ENCODE measurements around the gene MAP7. TPM values are rescaled to one million over a fixed set of nuclear protein-coding genes. Genes with fewer than 3 reads are reported as not detected.

Gene MAP7
- total RNA-seq, 1 donor: 1.4 TPM

- H3K4me2 ChIP-seq (ENCODE audit: insufficient read depth, low read length): no peak overlapping the region
- no peaks in the 10 kb centered on the region for H3K4me1 ChIP-seq (ENCODE audit: insufficient read depth, low read length)
- no peaks in the 10 kb centered on the region for H3K36me3 ChIP-seq (ENCODE audit: insufficient read depth, low read length)
- no peak for DNase-seq (ENCODE audit: insufficient read length, low spot score, missing footprints)
- no peak overlapping the region for H3K27ac ChIP-seq (ENCODE audit: low read depth, low read length)
- no peak overlapping the region for H3K4me3 ChIP-seq (ENCODE audit: insufficient read depth, low read length)
- no peaks in the 10 kb centered on the region for H3K79me2 ChIP-seq (ENCODE audit: insufficient read depth, low read length)
- H4K20me1 ChIP-seq (ENCODE audit: insufficient read depth, low read length): no peaks in the 10 kb centered on the region
- H2AFZ ChIP-seq (ENCODE audit: low read length): no peak overlapping the region
- no peaks in the 10 kb centered on the region for H3K9me3 ChIP-seq (ENCODE audit: low read depth, low read length)
- no peaks in the 10 kb centered on the region for H3K27me3 ChIP-seq (ENCODE audit: insufficient read depth, low read length)
- TF ChIP-seq CTCF (IDR thresholded peaks at IDR 0.05; ENCODE audit: extremely low read depth, low read depth, low read length): no peak
Observed at GRCh38 chr6:136568129-136568528, 17.9 kb upstream of the MAP7 start.

DNA sequence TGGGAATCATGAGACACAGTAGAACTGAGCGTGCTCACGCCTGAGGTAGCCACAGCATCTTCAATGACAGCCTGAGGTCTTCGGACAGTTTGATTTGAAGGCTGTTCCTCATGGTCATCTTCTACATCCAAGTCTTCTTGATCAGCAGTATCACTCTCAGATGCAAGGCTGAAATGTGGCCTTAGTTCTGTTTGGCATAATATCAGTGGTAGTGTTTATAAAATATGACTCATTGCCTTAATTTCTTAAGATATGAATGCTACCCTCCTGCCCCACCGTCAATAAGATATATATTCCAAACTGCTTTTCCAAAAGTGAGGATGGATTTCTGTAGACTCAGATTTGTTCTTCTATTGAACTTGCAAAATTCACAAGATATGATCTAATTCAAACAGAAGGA lies 17.5 kb upstream of the MAP7 start:
- no peak for DNase-seq (ENCODE audit: insufficient read length, low spot score, missing footprints)
- no peak overlapping the region for H3K4me2 ChIP-seq (ENCODE audit: insufficient read depth, low read length)
- H3K4me3 ChIP-seq (ENCODE audit: insufficient read depth, low read length): no peak overlapping the region
- no peaks in the 10 kb centered on the region for H3K79me2 ChIP-seq (ENCODE audit: insufficient read depth, low read length)
- H4K20me1 ChIP-seq (ENCODE audit: insufficient read depth, low read length): no peaks in the 10 kb centered on the region
- H3K27ac ChIP-seq (ENCODE audit: low read depth, low read length): no peak overlapping the region
- H2AFZ ChIP-seq (ENCODE audit: low read length): no peak overlapping the region
- no peak for TF ChIP-seq CTCF (IDR thresholded peaks at IDR 0.05; ENCODE audit: extremely low read depth, low read depth, low read length)
- no peaks in the 10 kb centered on the region for H3K36me3 ChIP-seq (ENCODE audit: insufficient read depth, low read length)
- H3K27me3 ChIP-seq (ENCODE audit: insufficient read depth, low read length): no peaks in the 10 kb centered on the region
- no peaks in the 10 kb centered on the region for H3K4me1 ChIP-seq (ENCODE audit: insufficient read depth, low read length)
- no peaks in the 10 kb centered on the region for H3K9me3 ChIP-seq (ENCODE audit: low read depth, low read length)

DNA sequence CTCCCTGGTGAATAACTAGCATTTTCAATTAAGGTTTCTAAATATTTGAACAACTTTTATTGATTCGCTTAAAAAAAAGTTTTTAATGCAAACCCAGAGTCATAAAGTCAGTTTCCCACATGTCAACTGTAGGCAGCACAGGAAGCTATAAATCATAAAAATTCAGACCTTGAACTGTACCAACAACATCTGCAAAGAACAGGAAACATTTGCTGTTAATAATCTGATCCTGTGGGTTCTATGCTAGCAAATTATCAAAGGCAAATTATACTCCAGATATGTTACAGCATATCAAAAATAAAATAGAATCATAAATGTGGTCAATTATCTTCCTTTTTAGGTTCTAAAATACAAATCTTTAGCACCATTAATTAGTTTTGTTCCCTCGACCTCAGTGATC lies 16.6 kb upstream of the MAP7 start:
- H4K20me1 ChIP-seq (ENCODE audit: insufficient read depth, low read length): no peaks in the 10 kb centered on the region
- H3K36me3 ChIP-seq (ENCODE audit: insufficient read depth, low read length): no peaks in the 10 kb centered on the region
- H3K9me3 ChIP-seq (ENCODE audit: low read depth, low read length): no peaks in the 10 kb centered on the region
- no peaks in the 10 kb centered on the region for H3K79me2 ChIP-seq (ENCODE audit: insufficient read depth, low read length)
- no peak for DNase-seq (ENCODE audit: insufficient read length, low spot score, missing footprints)
- H3K4me2 ChIP-seq (ENCODE audit: insufficient read depth, low read length): no peak overlapping the region
- H3K4me1 ChIP-seq (ENCODE audit: insufficient read depth, low read length): no peaks in the 10 kb centered on the region
- H3K4me3 ChIP-seq (ENCODE audit: insufficient read depth, low read length): no peak overlapping the region
- H3K27ac ChIP-seq (ENCODE audit: low read depth, low read length): no peak overlapping the region
- H3K27me3 ChIP-seq (ENCODE audit: insufficient read depth, low read length): no peaks in the 10 kb centered on the region
- no peak overlapping the region for H2AFZ ChIP-seq (ENCODE audit: low read length)
- TF ChIP-seq CTCF (IDR thresholded peaks at IDR 0.05; ENCODE audit: extremely low read depth, low read depth, low read length): no peak

DNA sequence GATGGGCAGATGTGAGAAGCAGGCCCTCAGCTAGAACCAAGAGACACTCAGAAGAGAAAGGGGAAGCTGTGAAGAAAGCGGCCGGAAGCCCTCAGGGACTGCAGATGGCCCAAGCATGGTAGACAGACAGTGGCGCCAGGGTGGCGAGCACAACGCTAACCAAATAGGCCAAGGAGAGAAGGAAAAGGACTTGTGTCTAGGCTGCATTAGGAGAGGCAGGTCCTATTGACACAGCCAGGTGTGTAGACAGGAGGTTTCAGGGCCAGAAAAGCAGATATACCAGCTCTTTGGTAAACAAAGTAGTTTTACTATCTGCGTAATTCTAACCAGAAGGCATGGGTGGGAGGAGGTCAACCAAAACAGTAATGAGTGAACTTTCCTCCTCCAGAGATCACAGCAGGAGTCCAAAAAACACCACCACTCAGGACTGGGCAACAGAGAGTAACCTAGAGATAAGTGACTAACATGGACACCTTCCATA lies 15.8 kb upstream of the MAP7 start:
- no peak overlapping the region for H3K4me2 ChIP-seq (ENCODE audit: insufficient read depth, low read length)
- no peak overlapping the region for H3K27ac ChIP-seq (ENCODE audit: low read depth, low read length)
- no peaks in the 10 kb centered on the region for H3K9me3 ChIP-seq (ENCODE audit: low read depth, low read length)
- H2AFZ ChIP-seq (ENCODE audit: low read length): no peak overlapping the region
- H3K4me1 ChIP-seq (ENCODE audit: insufficient read depth, low read length): no peaks in the 10 kb centered on the region
- TF ChIP-seq CTCF (IDR thresholded peaks at IDR 0.05; ENCODE audit: extremely low read depth, low read depth, low read length): no peak
- DNase-seq (ENCODE audit: insufficient read length, low spot score, missing footprints): no peak
- H3K36me3 ChIP-seq (ENCODE audit: insufficient read depth, low read length): no peaks in the 10 kb centered on the region
- H4K20me1 ChIP-seq (ENCODE audit: insufficient read depth, low read length): no peaks in the 10 kb centered on the region
- H3K79me2 ChIP-seq (ENCODE audit: insufficient read depth, low read length): no peaks in the 10 kb centered on the region
- no peaks in the 10 kb centered on the region for H3K27me3 ChIP-seq (ENCODE audit: insufficient read depth, low read length)
- no peak overlapping the region for H3K4me3 ChIP-seq (ENCODE audit: insufficient read depth, low read length)

Data from osteoblast (primary cell).